ENCODE results near the gene CACNA1C. TPM values are rescaled to one million over a fixed set of nuclear protein-coding genes. Genes with fewer than 3 reads are reported as not detected.
"Not testable (repeated sequence)": the region's sequence is repeated elsewhere in the genome, so short reads cannot be mapped to it uniquely, and the experiment has no call there.

CACNA1C gene
- total RNA-seq, 4 donors from 2014 or later = 9.7 to 42.1 (median 18.1) TPM

- H3K27ac ChIP-seq = no peak overlapping the region
- no peak for DNase-seq
- no peaks in the 10 kb centered on the region for H3K9me3 ChIP-seq
- H3K27me3 ChIP-seq = no peaks in the 10 kb centered on the region
- H3K4me1 ChIP-seq = no peaks in the 10 kb centered on the region
- H3K36me3 ChIP-seq = no peaks in the 10 kb centered on the region
- TF ChIP-seq, protein P1, sequence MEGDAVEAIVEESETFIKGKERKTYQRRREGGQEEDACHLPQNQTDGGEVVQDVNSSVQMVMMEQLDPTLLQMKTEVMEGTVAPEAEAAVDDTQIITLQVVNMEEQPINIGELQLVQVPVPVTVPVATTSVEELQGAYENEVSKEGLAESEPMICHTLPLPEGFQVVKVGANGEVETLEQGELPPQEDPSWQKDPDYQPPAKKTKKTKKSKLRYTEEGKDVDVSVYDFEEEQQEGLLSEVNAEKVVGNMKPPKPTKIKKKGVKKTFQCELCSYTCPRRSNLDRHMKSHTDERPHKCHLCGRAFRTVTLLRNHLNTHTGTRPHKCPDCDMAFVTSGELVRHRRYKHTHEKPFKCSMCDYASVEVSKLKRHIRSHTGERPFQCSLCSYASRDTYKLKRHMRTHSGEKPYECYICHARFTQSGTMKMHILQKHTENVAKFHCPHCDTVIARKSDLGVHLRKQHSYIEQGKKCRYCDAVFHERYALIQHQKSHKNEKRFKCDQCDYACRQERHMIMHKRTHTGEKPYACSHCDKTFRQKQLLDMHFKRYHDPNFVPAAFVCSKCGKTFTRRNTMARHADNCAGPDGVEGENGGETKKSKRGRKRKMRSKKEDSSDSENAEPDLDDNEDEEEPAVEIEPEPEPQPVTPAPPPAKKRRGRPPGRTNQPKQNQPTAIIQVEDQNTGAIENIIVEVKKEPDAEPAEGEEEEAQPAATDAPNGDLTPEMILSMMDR (IDR thresholded peaks at IDR 0.05) = peak in 5 of 6 experiments; percentile 15 to 61 (median 53)
- no peak for TF ChIP-seq POLR2A (IDR thresholded peaks at IDR 0.05)
- no peak overlapping the region for H3K4me3 ChIP-seq
Measured at GRCh38 chr12:2682296-2683251, 629.8 kb downstream of the CACNA1C start.

GRCh38 chr12:2683283-2684025, 630.7 kb downstream of the CACNA1C start:
- Histone ChIP-seq H3K27me3 (no peaks in the 10 kb centered on the region), H3K27ac (no peak overlapping the region), H3K9me3 (no peaks in the 10 kb centered on the region), H3K4me1 (no peaks in the 10 kb centered on the region), H3K4me3 (no peak overlapping the region), H3K36me3 (no peaks in the 10 kb centered on the region)
- DNase-seq = no peak
- TF ChIP-seq POLR2A (IDR thresholded peaks at IDR 0.05) = no peak
- TF ChIP-seq, protein P1 (IDR thresholded peaks at IDR 0.05) = no peak

DNA sequence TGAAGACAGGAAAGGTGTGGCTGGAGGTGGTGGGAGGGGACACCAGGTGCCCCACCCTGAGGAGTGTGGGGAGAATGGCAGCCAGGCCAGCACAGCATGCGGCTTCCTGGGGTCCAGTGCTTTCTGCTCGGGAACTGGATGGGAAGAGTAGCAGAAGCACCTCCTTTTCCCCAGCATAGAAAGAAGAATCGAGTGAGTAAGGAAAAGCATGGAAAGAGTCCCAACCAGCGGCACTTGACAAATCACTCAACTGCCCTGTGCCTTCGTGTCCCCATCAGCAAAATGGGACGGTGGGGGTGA, 631.2 kb downstream of the CACNA1C start:
- not testable (repeated sequence) for H3K9me3 ChIP-seq, H3K4me3 ChIP-seq, H3K27ac ChIP-seq, H3K27me3 ChIP-seq, DNase-seq, H3K4me1 ChIP-seq, H3K36me3 ChIP-seq

DNA sequence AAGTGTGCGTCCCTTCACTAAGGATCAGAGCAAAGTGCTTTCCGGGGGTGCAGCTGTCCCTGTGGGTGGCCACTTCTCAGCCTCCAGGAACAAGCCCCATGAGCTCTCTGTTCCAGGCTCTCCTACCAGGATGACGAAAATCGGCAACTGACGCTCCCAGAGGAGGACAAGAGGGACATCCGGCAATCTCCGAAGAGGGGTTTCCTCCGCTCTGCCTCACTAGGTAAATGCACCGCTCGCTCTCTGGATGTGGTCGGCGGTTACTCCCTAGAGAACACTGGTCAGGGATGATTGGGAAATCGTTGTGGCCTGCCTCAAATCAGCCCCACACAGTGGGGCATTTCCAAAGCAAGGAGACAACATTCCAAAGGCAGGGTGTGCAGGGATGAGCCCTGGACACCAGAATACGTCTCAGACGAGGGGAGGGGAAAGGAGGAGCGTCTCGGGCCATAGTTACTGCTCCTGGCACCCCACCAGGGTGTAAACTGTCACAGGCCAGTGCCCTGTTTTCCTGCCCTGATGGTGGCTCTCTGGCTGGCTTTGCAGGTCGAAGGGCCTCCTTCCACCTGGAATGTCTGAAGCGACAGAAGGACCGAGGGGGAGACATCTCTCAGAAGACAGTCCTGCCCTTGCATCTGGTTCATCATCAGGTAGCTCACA, 633.0 kb downstream of the CACNA1C start:
- H3K4me1 ChIP-seq, H3K36me3 ChIP-seq, H3K4me3 ChIP-seq, H3K27ac ChIP-seq, H3K9me3 ChIP-seq, DNase-seq, H3K27me3 ChIP-seq: not testable (repeated sequence)

GRCh38 chr12:2686280-2686646, 633.5 kb downstream of the CACNA1C start:
- Histone ChIP-seq H3K9me3 (no peaks in the 10 kb centered on the region), H3K4me1 (peaks cover 0 to under 1% (median 0%) of the 10 kb centered on the region in 4 donors), H3K36me3 (no peaks in the 10 kb centered on the region), H3K27ac (no peak overlapping the region), H3K4me3 (no peak overlapping the region), H3K27me3 (no peaks in the 10 kb centered on the region)
- DNase-seq = no peak
- TF ChIP-seq, protein P1 (IDR thresholded peaks at IDR 0.05) = no peak
- TF ChIP-seq POLR2A (IDR thresholded peaks at IDR 0.05) = no peak

DNA sequence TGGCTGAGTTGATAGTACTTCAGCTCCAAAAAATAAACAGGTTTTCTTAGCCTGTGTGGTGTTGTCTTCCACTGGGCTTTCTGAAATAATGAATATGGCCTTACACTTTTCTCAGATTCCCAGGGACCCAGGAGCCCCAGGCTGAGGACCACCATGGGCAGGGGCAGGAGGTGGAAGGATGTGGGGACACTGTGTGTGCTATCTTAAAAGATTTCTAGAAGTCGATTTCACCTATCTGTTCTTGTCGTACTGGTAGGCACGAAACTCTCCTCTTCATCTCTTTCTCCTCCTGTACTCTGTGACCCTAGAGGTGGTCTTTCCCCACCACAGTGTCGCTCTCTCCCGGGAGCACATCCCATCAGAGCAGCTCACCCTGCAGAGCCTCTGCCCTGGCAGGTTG, 634.3 kb downstream of the CACNA1C start:
- DNase-seq = no peak
- Histone ChIP-seq H3K4me1 (peaks cover 0 to 7% (median 0%) of the 10 kb centered on the region in 4 donors), H3K27ac (no peak overlapping the region), H3K27me3 (no peaks in the 10 kb centered on the region), H3K36me3 (no peaks in the 10 kb centered on the region), H3K9me3 (no peaks in the 10 kb centered on the region), H3K4me3 (no peak overlapping the region)
- no peak for TF ChIP-seq POLR2A (IDR thresholded peaks at IDR 0.05)
- TF ChIP-seq, protein P1 (IDR thresholded peaks at IDR 0.05) = no peak
